GM18520 (cell line): ENCODE measurements around the gene FUBP3.
"Not testable (repeated sequence)": the region's sequence is repeated elsewhere in the genome, so short reads cannot be mapped to it uniquely, and the experiment has no call there.

ENCODE experiments used
- ATAC-seq: cut with Tn5 transposase; IDR thresholded peaks from one replicate; pipeline ENCODE4 v1.9.1; 2021; ENCODE audit not compliant: unreplicated experiment

The FUBP3 gene

GRCh38 chr9:130680836-130681768 lies 101.7 kb downstream of the FUBP3 start:
- ATAC-seq = no peak

GRCh38 chr9:130681769-130682420 lies 102.5 kb downstream of the FUBP3 start:
- ATAC-seq = no peak

DNA sequence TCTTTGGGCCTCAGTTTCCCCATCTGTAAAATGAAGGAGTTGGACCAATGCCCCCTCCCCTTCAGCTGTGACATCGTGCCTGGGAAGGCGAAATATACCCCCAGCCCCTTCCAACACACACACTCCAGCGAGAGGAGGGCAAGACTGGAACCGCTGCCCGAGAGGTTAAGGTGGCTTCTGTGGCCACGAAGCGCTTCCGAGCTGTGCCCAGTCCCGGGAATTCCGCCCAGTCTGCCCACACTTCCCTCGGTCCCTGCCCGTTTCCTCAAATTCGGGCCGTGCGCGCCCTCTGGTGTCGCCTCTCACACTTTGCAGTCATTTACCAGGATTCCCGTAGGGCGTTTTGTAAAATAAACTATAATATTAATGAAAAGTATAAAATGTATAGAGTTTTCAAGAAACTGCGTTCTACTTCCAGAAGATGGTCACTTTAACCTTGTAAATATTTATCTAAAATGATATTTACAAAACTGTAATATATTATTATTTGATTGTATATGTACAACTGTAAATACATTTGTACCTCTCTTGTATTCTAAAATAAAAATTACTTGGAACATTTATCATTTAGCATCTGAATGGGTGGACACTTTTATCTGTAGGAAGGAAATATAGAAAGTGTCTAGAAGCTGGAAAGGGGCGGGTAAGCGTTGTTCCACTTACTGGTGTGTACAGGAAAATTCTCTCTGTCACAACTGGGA lies 103.2 kb downstream of the FUBP3 start:
- ATAC-seq = no peak

DNA sequence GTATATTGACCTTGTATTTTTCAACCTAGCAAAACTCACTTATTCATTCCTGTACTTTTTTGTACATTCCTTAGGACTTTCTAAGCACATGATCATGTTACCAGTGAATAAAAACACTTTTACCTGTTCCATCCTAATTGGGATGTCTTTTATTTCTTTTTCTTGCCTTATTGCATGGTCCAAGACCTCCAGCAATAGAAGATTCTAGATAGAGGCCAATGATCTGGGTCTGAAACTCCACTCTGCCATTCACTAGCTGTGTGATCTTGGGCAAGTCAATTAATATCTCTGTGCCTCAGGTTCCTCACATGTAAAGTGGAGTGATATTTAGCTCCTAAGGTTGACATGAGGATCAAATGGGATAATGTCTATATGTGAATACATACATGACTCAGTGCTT lies 105.7 kb downstream of the FUBP3 start:
- ATAC-seq = no peak

GRCh38 chr9:130685945-130686344 lies 106.6 kb downstream of the FUBP3 start:
- ATAC-seq = not testable (repeated sequence)

DNA sequence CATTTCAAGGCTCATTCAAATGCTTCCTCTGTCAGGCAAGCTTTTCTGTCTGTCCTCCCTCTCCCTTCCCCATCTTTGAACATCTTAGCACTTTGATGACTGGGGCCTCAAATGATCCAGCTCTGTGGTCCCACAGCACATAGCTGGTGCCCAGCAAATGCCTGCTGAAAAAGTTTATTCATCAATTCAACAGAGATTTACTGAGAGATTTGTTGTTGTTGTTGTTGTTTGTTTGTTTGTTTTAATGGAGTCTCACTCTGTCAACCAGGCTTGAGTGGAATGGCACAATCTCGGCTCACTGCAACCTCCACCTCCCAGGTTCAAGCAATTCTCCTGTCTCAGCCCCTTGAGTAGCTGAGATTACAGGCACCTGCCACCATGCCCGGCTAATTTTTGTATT lies 108.2 kb downstream of the FUBP3 start:
- ATAC-seq = no peak
